Measurements from ENCODE around the gene USP30. TPM values are rescaled to one million over a fixed set of nuclear protein-coding genes. Genes with fewer than 3 reads are reported as not detected.

The USP30 gene
- total RNA-seq, 1 donor from 2014 or later: 20.4 TPM

- peak; percentile 98 for DNase-seq (ENCODE audit: low spot score)
These were observed 45.2 kb downstream of the USP30 start, which contains the start of gene UNG for GRCh38 chr12:109097435-109098182. TSS of gene UNG (plus strand) at chr12:109097597. CDS start at chr12:109097680, 83 bp downstream.

GRCh38 chr12:109098183-109098604 is 45.8 kb downstream of the USP30 start:
- DNase-seq (ENCODE audit: low spot score): no peak

GRCh38 chr12:109098651-109099050 is 46.3 kb downstream of the USP30 start:
- no peak for DNase-seq (ENCODE audit: low spot score)

- DNase-seq (ENCODE audit: low spot score): no peak
These were observed 47.1 kb downstream of the USP30 start for GRCh38 chr12:109099431-109100020.

GRCh38 chr12:109100741-109101140 is 48.4 kb downstream of the USP30 start:
- DNase-seq (ENCODE audit: low spot score): no peak

- DNase-seq (ENCODE audit: low spot score): no peak
These were observed 50.1 kb downstream of the USP30 start for GRCh38 chr12:109102491-109102890.

- no peak for DNase-seq (ENCODE audit: low spot score)
These were observed 52.8 kb downstream of the USP30 start for GRCh38 chr12:109105176-109105575.

GRCh38 chr12:109109746-109110350 is 57.5 kb downstream of the USP30 start:
- DNase-seq (ENCODE audit: low spot score): no peak

- DNase-seq (ENCODE audit: low spot score): peak; percentile 93
These were observed 58.7 kb downstream of the USP30 start for GRCh38 chr12:109110988-109111495.

GRCh38 chr12:109112720-109113465 is 60.5 kb downstream of the USP30 start:
- no peak for DNase-seq (ENCODE audit: low spot score)

GRCh38 chr12:109113661-109114321 is 61.4 kb downstream of the USP30 start:
- DNase-seq (ENCODE audit: low spot score): no peak

- DNase-seq (ENCODE audit: low spot score): no peak
These were observed 62.3 kb downstream of the USP30 start for GRCh38 chr12:109114644-109115043.

- DNase-seq (ENCODE audit: low spot score): no peak
These were observed 63.0 kb downstream of the USP30 start for GRCh38 chr12:109115404-109115757.

- peak; percentile 71 for DNase-seq (ENCODE audit: low spot score)
These were observed 63.6 kb downstream of the USP30 start, which contains the start of gene ACACB for GRCh38 chr12:109115758-109116610. TSS of gene ACACB (plus strand) at chr12:109116587. CDS start at chr12:109139406, 22,819 bp downstream.

GRCh38 chr12:109116611-109116949 is 64.2 kb downstream of the USP30 start:
- DNase-seq (ENCODE audit: low spot score): no peak

- no peak for DNase-seq (ENCODE audit: low spot score)
These were observed 67.7 kb downstream of the USP30 start for GRCh38 chr12:109120095-109120494.

GRCh38 chr12:109120557-109120956 is 68.2 kb downstream of the USP30 start:
- no peak for DNase-seq (ENCODE audit: low spot score)

- DNase-seq (ENCODE audit: low spot score): no peak
These were observed 69.0 kb downstream of the USP30 start for GRCh38 chr12:109121346-109121880.

GRCh38 chr12:109124878-109125648 is 72.7 kb downstream of the USP30 start:
- no peak for DNase-seq (ENCODE audit: low spot score)
